ENCODE measurements around the gene SIX3. TPM values are rescaled to one million over a fixed set of nuclear protein-coding genes. Genes with fewer than 3 reads are reported as not detected.

SIX3 gene
- total and polyA plus RNA-seq, 2 experiments from 2014 or later, result 0.21 to 0.28 TPM

GRCh38 chr2:44912660-44913059 lies 28.8 kb upstream of the SIX3 start (continued):
- TF ChIP-seq ZNF331 (CRISPR knock-in tag; IDR thresholded peaks at IDR 0.05; ENCODE audit: low read depth) (no peak), REST (IDR thresholded peaks at IDR 0.05; ENCODE audit: unreplicated experiment) (no peak), POLR2AphosphoS5 (IDR thresholded peaks at IDR 0.05; ENCODE audit: low read depth) (no peak), EZH2phosphoT487 (IDR thresholded peaks at IDR 0.05; ENCODE audit: unreplicated experiment) (no peak), NANOG (IDR thresholded peaks at IDR 0.05; ENCODE audit: borderline replicate concordance) (no peak)
- TF ChIP-seq, protein P1, sequence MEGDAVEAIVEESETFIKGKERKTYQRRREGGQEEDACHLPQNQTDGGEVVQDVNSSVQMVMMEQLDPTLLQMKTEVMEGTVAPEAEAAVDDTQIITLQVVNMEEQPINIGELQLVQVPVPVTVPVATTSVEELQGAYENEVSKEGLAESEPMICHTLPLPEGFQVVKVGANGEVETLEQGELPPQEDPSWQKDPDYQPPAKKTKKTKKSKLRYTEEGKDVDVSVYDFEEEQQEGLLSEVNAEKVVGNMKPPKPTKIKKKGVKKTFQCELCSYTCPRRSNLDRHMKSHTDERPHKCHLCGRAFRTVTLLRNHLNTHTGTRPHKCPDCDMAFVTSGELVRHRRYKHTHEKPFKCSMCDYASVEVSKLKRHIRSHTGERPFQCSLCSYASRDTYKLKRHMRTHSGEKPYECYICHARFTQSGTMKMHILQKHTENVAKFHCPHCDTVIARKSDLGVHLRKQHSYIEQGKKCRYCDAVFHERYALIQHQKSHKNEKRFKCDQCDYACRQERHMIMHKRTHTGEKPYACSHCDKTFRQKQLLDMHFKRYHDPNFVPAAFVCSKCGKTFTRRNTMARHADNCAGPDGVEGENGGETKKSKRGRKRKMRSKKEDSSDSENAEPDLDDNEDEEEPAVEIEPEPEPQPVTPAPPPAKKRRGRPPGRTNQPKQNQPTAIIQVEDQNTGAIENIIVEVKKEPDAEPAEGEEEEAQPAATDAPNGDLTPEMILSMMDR (conservative IDR thresholded peaks at IDR 0.05; ENCODE audit: low read depth in 2 of 2), result no peak

DNA sequence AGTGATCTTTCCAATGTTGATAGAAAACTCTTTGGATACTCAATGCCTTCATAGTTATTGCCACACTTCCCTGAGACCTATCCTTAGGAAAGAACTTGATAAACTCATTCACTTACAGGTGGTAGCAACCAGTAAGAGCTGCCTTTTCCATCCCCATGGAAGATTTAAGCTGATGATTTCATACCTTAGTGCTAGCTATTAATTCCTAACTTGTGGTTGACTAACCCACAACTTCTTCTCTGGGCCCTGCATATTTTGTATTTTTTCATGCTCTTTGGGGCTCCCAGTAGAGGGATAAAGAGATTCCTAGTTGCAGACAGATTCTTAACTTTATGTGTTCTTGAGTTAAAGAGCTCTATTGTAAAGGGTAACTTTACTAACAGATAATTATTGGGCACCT lies 25.2 kb upstream of the SIX3 start:
- TF ChIP-seq ETS1 (IDR thresholded peaks at IDR 0.05), result no peak
- TF ChIP-seq ZNF331 (CRISPR knock-in tag; IDR thresholded peaks at IDR 0.05; ENCODE audit: low read depth), result no peak
- no peak for TF ChIP-seq EZH2phosphoT487 (IDR thresholded peaks at IDR 0.05; ENCODE audit: unreplicated experiment)
- no peak for TF ChIP-seq REST (IDR thresholded peaks at IDR 0.05; ENCODE audit: unreplicated experiment)
- TF ChIP-seq ZNF114 (CRISPR knock-in tag; IDR thresholded peaks at IDR 0.05), result no peak
- TF ChIP-seq EZH2 (IDR thresholded peaks at IDR 0.05; ENCODE audit: low read depth, unreplicated experiment), result no peak
- TF ChIP-seq STAT1 (IDR thresholded peaks at IDR 0.05; ENCODE audit: unreplicated experiment), result no peak
- Histone ChIP-seq H3K4me1 (ENCODE audit: insufficient read depth) (peaks cover 14% of the 10 kb centered on the region), H2AFZ (no peak overlapping the region), H4K20me1 (replicated peaks; ENCODE audit: insufficient read depth) (no peaks in the 10 kb centered on the region), H3K4me3 (no peak overlapping the region), H3K27me3 (ENCODE audit: insufficient read depth) (no peaks in the 10 kb centered on the region), H3K4me2 (no peak overlapping the region), H3K79me2 (replicated peaks; ENCODE audit: insufficient read depth) (no peaks in the 10 kb centered on the region), H3K36me3 (ENCODE audit: insufficient read depth) (no peaks in the 10 kb centered on the region), H3K27ac (ENCODE audit: low read depth) (no peak overlapping the region), H3K9me2 (ENCODE audit: insufficient read depth) (0 out of 2 replicates have a peak, but pooled peaks cover 8% of the 10 kb centered on the region), H3F3A (replicated peaks; ENCODE audit: low read depth) (no peaks in the 10 kb centered on the region)
- H3K4me1 Mint-ChIP-seq, result peaks cover 7% of the 10 kb centered on the region
- H3K27ac Mint-ChIP-seq, result no peak overlapping the region
- H3K4me3 Mint-ChIP-seq, result no peak overlapping the region
- H3K36me3 Mint-ChIP-seq (ENCODE audit: low read depth), result no peaks in the 10 kb centered on the region; the same call in 1 of the 3 replicates
- H3K27me3 Mint-ChIP-seq (ENCODE audit: insufficient read depth, low read depth, poor library complexity), result peaks cover 14% of the 10 kb centered on the region
- DNase-seq (ENCODE audit: low spot score), result no peak
- H3K9me3 Mint-ChIP-seq, result peaks cover 7% of the 10 kb centered on the region; the same call in 2 of the 3 replicates
- no peak for ATAC-seq

All from GM23338 (cell line).